ENCODE data around the gene PCLO. TPM values are rescaled to one million over a fixed set of nuclear protein-coding genes. Genes with fewer than 3 reads are reported as not detected.

Gene PCLO
- total RNA-seq, 1 experiment from 2014 or later = 7.5 TPM

DNA sequence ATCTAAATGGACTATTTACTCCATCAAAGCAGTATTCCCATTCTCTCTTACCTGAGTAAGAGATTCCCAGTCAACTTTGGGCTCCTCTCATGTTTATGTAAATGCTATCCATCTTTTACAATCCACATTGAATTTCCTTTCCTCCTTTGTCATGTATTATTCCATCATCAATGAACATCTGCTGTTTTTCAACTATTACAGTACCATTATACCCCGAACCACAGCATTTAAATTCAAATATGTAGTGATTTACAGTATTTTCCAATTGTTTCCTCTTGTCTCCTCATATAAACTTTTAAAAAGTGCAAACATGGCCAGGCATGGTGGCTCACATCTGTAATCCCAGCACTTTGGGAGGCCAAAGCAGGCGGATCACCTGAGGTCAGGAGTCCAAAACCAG, 20.3 kb downstream of the PCLO start:
- no peak for ATAC-seq
- Histone ChIP-seq H3F3A (ENCODE audit: low read length, unreplicated experiment) (no peaks in the 10 kb centered on the region), H3K4me2 (ENCODE audit: low read length) (no peak overlapping the region), H3K9me3 (ENCODE audit: low read length) (no peaks in the 10 kb centered on the region), H4K20me1 (ENCODE audit: low read length) (no peaks in the 10 kb centered on the region), H3K27ac (ENCODE audit: low read length) (no peak overlapping the region), H3K79me2 (ENCODE audit: low read length) (no peaks in the 10 kb centered on the region), H3K4me3 (ENCODE audit: low read length) (no peak overlapping the region), H3K9ac (ENCODE audit: low read length) (no peak overlapping the region), H3K27me3 (ENCODE audit: low read length) (no peaks in the 10 kb centered on the region), H3K9me2 (replicated peaks; ENCODE audit: low read length) (no peaks in the 10 kb centered on the region), H2AFZ (ENCODE audit: low read length) (no peak overlapping the region), H3K36me3 (ENCODE audit: low read depth, low read length) (no peaks in the 10 kb centered on the region), H3K4me1 (ENCODE audit: insufficient read depth, low read length) (no peaks in the 10 kb centered on the region)
- POLR2A ChIA-PET (ENCODE audit: unreplicated experiment) = no interaction called here
- TF ChIP-seq EZH2phosphoT487 (IDR thresholded peaks at IDR 0.05; ENCODE audit: borderline replicate concordance, low read length) (no peak), EZH2 (IDR thresholded peaks at IDR 0.05; ENCODE audit: low read length, unreplicated experiment) (no peak)
- TF ChIP-seq, protein P1, sequence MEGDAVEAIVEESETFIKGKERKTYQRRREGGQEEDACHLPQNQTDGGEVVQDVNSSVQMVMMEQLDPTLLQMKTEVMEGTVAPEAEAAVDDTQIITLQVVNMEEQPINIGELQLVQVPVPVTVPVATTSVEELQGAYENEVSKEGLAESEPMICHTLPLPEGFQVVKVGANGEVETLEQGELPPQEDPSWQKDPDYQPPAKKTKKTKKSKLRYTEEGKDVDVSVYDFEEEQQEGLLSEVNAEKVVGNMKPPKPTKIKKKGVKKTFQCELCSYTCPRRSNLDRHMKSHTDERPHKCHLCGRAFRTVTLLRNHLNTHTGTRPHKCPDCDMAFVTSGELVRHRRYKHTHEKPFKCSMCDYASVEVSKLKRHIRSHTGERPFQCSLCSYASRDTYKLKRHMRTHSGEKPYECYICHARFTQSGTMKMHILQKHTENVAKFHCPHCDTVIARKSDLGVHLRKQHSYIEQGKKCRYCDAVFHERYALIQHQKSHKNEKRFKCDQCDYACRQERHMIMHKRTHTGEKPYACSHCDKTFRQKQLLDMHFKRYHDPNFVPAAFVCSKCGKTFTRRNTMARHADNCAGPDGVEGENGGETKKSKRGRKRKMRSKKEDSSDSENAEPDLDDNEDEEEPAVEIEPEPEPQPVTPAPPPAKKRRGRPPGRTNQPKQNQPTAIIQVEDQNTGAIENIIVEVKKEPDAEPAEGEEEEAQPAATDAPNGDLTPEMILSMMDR (conservative IDR thresholded peaks at IDR 0.05; ENCODE audit: low read depth, low read length) = no peak
- intact Hi-C loops (cut with micrococcal nuclease) = no loop called here
- no peak for DNase-seq
- CTCF ChIA-PET = no interaction called here
- no TSS peak for BruUV-seq (replicated peaks)

DNA sequence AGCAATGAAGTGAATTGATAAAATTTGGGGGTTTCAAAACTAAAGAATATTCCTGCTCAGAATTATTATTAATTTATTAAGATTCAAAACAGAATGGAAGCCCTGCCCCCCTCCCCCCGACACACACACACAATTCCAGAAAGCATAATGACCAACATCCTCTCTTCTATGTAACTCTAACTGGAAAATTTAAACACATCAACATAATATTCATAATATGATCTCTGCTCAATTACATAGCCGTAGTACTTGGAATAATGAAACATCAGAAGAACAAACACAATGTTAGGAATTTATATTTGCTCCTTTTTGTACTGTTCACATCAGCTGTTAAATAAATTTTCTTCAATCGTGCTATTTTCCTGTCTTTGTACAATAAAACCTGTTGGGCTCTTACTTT, 20.8 kb downstream of the PCLO start:
- Histone ChIP-seq H3K27me3 (ENCODE audit: low read length) (no peaks in the 10 kb centered on the region), H3K9me2 (replicated peaks; ENCODE audit: low read length) (no peaks in the 10 kb centered on the region), H3K27ac (ENCODE audit: low read length) (no peak overlapping the region), H4K20me1 (ENCODE audit: low read length) (no peaks in the 10 kb centered on the region), H3K4me1 (ENCODE audit: insufficient read depth, low read length) (no peaks in the 10 kb centered on the region), H3F3A (ENCODE audit: low read length, unreplicated experiment) (no peaks in the 10 kb centered on the region), H3K4me2 (ENCODE audit: low read length) (no peak overlapping the region), H2AFZ (ENCODE audit: low read length) (no peak overlapping the region), H3K79me2 (ENCODE audit: low read length) (no peaks in the 10 kb centered on the region), H3K36me3 (ENCODE audit: low read depth, low read length) (no peaks in the 10 kb centered on the region), H3K9ac (ENCODE audit: low read length) (no peak overlapping the region), H3K9me3 (ENCODE audit: low read length) (no peaks in the 10 kb centered on the region), H3K4me3 (ENCODE audit: low read length) (no peak overlapping the region)
- ATAC-seq (no peak), DNase-seq (no peak)
- ChIA-PET CTCF (no interaction called here), POLR2A (ENCODE audit: unreplicated experiment) (no interaction called here)
- intact Hi-C loops (cut with micrococcal nuclease) = no loop called here
- BruUV-seq (replicated peaks) = no TSS peak
- TF ChIP-seq EZH2phosphoT487 (IDR thresholded peaks at IDR 0.05; ENCODE audit: borderline replicate concordance, low read length) (no peak), EZH2 (IDR thresholded peaks at IDR 0.05; ENCODE audit: low read length, unreplicated experiment) (no peak)
- TF ChIP-seq, protein P1 (conservative IDR thresholded peaks at IDR 0.05; ENCODE audit: low read depth, low read length) = no peak

DNA sequence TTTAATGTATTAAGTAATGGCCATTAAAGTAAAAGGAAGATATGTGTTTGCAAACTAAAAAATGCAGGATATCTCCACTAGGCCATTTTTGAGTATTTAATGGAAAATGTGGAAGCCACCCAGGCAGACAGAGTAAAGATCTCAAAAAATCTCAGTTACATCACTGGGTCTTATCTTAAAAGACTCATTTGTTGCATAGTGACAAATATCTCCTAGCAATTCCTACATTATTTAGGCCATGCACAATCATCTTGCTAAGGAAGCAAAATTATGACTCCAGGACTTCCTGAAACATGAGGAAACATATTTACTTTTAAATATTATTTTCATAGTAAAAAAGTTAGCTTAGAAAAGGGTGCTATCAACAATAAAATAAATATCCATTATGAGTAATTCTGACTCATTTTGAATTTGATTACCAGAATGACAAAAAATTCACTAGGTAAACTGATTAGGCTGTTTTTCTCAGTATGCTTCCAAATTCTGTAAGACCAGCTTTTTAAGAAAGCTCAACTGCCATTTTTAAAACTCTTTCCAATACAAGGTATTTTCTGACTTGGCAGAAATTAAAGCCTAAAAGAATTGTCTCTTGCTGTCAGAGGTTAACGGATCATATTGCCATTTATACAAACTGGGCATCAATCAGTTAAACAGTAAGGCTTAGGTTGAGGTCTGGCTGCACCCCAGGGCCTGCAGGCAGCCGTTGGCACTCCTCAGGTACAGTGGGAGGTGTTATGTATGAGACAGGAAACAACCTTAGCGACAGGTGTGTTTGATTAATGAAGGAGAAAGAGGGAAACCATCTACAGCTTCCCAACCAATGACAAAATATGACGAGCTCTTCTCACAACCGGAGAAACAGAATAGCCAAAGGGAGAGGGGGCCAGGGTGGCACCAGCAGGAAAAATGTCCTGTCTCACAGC, 31.8 kb downstream of the PCLO start:
- H3K4me2 ChIP-seq (ENCODE audit: low read length) = peak overlapping the region; percentile 36
- ATAC-seq = peak; percentile 86
- no peaks in the 10 kb centered on the region for H3K9me2 ChIP-seq (replicated peaks; ENCODE audit: low read length)
- peak; percentile 59 for DNase-seq
- no peaks in the 10 kb centered on the region for H4K20me1 ChIP-seq (ENCODE audit: low read length)
- H3K36me3 ChIP-seq (ENCODE audit: low read depth, low read length) = no peaks in the 10 kb centered on the region
- ChIA-PET POLR2A (ENCODE audit: unreplicated experiment) (interaction anchor here (0.8 kb wide), 1 partner anchor 337 kb away, joined by 4 read pairs; no protein-coding TSS in a partner anchor), CTCF (interaction anchor here (0.6 kb wide), 1 partner anchor 470 kb away, joined by 7 read pairs; no protein-coding TSS in a partner anchor)
- TF ChIP-seq EZH2 (IDR thresholded peaks at IDR 0.05; ENCODE audit: low read length, unreplicated experiment) (no peak), EZH2phosphoT487 (IDR thresholded peaks at IDR 0.05; ENCODE audit: borderline replicate concordance, low read length) (no peak)
- TF ChIP-seq, protein P1 (conservative IDR thresholded peaks at IDR 0.05; ENCODE audit: low read depth, low read length) = no peak
- intact Hi-C loops (cut with micrococcal nuclease) = loop anchor here (2.0 kb wide), 1 partner anchor 32 kb away; the partner anchor contains the start of gene PCLO
- BruUV-seq (replicated peaks) = no TSS peak
- H3K79me2 ChIP-seq (ENCODE audit: low read length) = no peaks in the 10 kb centered on the region
- no peak overlapping the region for H3K4me3 ChIP-seq (ENCODE audit: low read length)
- H3K27ac ChIP-seq (ENCODE audit: low read length) = peak overlapping the region; percentile 47
- no peaks in the 10 kb centered on the region for H3K27me3 ChIP-seq (ENCODE audit: low read length)
- no peak overlapping the region for H3K9ac ChIP-seq (ENCODE audit: low read length)
- no peaks in the 10 kb centered on the region for H3F3A ChIP-seq (ENCODE audit: low read length, unreplicated experiment)
- no peaks in the 10 kb centered on the region for H3K9me3 ChIP-seq (ENCODE audit: low read length)
- H2AFZ ChIP-seq (ENCODE audit: low read length) = peak overlapping the region; percentile 28
- H3K4me1 ChIP-seq (ENCODE audit: insufficient read depth, low read length) = peaks cover 17% of the 10 kb centered on the region
